Lung (tissue), 12 donors: ENCODE measurements around the gene UTS2. TPM values are rescaled to one million over a fixed set of nuclear protein-coding genes. Genes with fewer than 3 reads are reported as not detected.

Experiments
- ATAC-seq: fragments of 200-7000 bp; cut with Tn5 transposase; one replicate; pipeline ENCODE4 v1.9.1; 2020; ENCODE audit warnings: moderate number of reproducible peaks; ENCODE audit not compliant: insufficient read depth, low FRiP score
- DNase-seq, 3 donors: peaks; one replicate each; pipeline ENCODE4 v3.0.0-alpha.2; 2013 to 2017
- H3K27ac ChIP-seq, 2 donors: one replicate each; pipeline ENCODE4 v1.5.1; 2013; ENCODE audit warnings: mild to moderate bottlenecking in 2 of 2, moderate library complexity in 2 of 2, control low read depth in 1 of 2, inconsistent platforms in 1 of 2, low read depth in 1 of 2, low read length in 1 of 2
- H3K27me3 ChIP-seq, 3 donors: one replicate each; pipeline ENCODE4 v1.5.1; 2013; ENCODE audit warnings: low read length in 2 of 3; ENCODE audit not compliant: control insufficient read depth in 3 of 3, insufficient read depth in 3 of 3
- H3K36me3 ChIP-seq, 4 donors: one replicate each; pipeline ENCODE4 v1.5.1; 2013; ENCODE audit warnings: low read length in 4 of 4, mild to moderate bottlenecking in 1 of 4, moderate library complexity in 1 of 4; ENCODE audit not compliant: control insufficient read depth in 4 of 4, insufficient read depth in 4 of 4
- H3K4me1 ChIP-seq, 5 donors: one replicate each; pipeline ENCODE4 v1.5.1; 2013; ENCODE audit warnings: low read length in 5 of 5, mild to moderate bottlenecking in 2 of 5, moderate library complexity in 1 of 5; ENCODE audit not compliant: control insufficient read depth in 5 of 5, insufficient read depth in 5 of 5
- H3K4me3 ChIP-seq: one replicate; pipeline ENCODE4 v1.5.1; 2013; ENCODE audit warnings: mild to moderate bottlenecking, control low read depth, moderate library complexity
- H3K9ac ChIP-seq, 2 donors: one replicate each; pipeline ENCODE4 v1.5.1; 2013; ENCODE audit warnings: low read length in 2 of 2, control low read depth in 1 of 2; ENCODE audit not compliant: insufficient read depth in 1 of 2
- H3K9me3 ChIP-seq, 4 donors: one replicate each; pipeline ENCODE4 v1.5.1; 2013; ENCODE audit warnings: low read length in 3 of 4, mild to moderate bottlenecking in 1 of 4, moderate library complexity in 1 of 4; ENCODE audit not compliant: control insufficient read depth in 4 of 4, insufficient read depth in 3 of 4
- CTCF ChIP-seq: IDR thresholded peaks from 2 replicates; pipeline ENCODE4 v1.5.1; 2012; ENCODE audit warnings: mild to moderate bottlenecking; ENCODE audit errors: control extremely low read depth, extremely low read depth
- WGBS, 2 donors: extraction: QIAGEN DNeasy Blood & Tissue Kit; methylation state at CpG; one replicate each; pipeline ENCODE4 v1.1.7; 2013; 5-methylcytosine and 5-hydroxymethylcytosine counted together
- polyA plus RNA-seq, 2 donors: library from polyadenylated mRNA; stranded (reverse); fragments of 200-250 nt; gene quantifications; one replicate each; pipeline ENCODE4 v1.2.1, GENCODE V29; 2013
- total RNA-seq, 2 donors: library from RNA; depleted of rRNA in 1 of 2; stranded (reverse); fragments of >200 nt in 1 of 2; gene quantifications; one replicate each; pipeline ENCODE4 v1.2.1, GENCODE V29; 2014 to 2021
- donor health status: control.
- donor health status: control.
- donor health status: Bipolar disorder and iron deficiency.
- donor health status: healthy.
- donor health status: DM: yes; HTN: yes; CAD: no.

The UTS2 gene
- total and polyA plus RNA-seq, 4 donors = 0.82 to 1.8 TPM; not detected in 2

GRCh38 chr1:7833035-7833434 lies 19.8 kb downstream of the UTS2 start:
- no peak for ATAC-seq
- Histone ChIP-seq H3K36me3 (peaks cover 5 to 22% (median 16%) of the 10 kb centered on the region in 4 donors), H3K4me3 (no peak overlapping the region)

GRCh38 chr1:7831458-7831857 lies 21.4 kb downstream of the UTS2 start:
- ATAC-seq = peak; percentile 19
- TF ChIP-seq CTCF = no peak
- Histone ChIP-seq H3K27ac (no peak overlapping the region), H3K27me3 (no peaks in the 10 kb centered on the region), H3K9ac (no peak overlapping the region), H3K4me1 (no peaks in the 10 kb centered on the region), H3K9me3 (no peaks in the 10 kb centered on the region), H3K36me3 (peaks cover 0 to 22% (median 14%) of the 10 kb centered on the region in 4 donors), H3K4me3 (no peak overlapping the region)
- DNase-seq = no peak
- 30 to 45% methylated on average over 3 of the region's 3 CpGs for WGBS, 2 donors

More at GRCh38 chr1:7833035-7833434, 19.8 kb downstream of the UTS2 start:
- no peak overlapping the region for H3K9ac ChIP-seq
- H3K27me3 ChIP-seq = no peaks in the 10 kb centered on the region
- no peaks in the 10 kb centered on the region for H3K4me1 ChIP-seq
- DNase-seq = no peak
- no peak for TF ChIP-seq CTCF
- H3K27ac ChIP-seq = no peak overlapping the region
- no peaks in the 10 kb centered on the region for H3K9me3 ChIP-seq

GRCh38 chr1:7827126-7827955 lies 25.5 kb downstream of the UTS2 start:
- H3K9me3 ChIP-seq = no peaks in the 10 kb centered on the region
- H3K27ac ChIP-seq = peak overlapping the region in 1 of 2 donors; percentile 10
- H3K9ac ChIP-seq = no peak overlapping the region
- H3K36me3 ChIP-seq = peaks cover 0 to 30% (median 14%) of the 10 kb centered on the region in 4 donors
- ATAC-seq = no peak
- peak; percentile 7 to 41 (median 13) for DNase-seq
- no peak for TF ChIP-seq CTCF
- no peaks in the 10 kb centered on the region for H3K4me1 ChIP-seq
- WGBS, 2 donors = 85 to 87% methylated on average over 39 of the region's 39 CpGs
- no peak overlapping the region for H3K4me3 ChIP-seq
- no peaks in the 10 kb centered on the region for H3K27me3 ChIP-seq
